ENCODE data around the gene TRAM1L1.

The TRAM1L1 gene

DNA sequence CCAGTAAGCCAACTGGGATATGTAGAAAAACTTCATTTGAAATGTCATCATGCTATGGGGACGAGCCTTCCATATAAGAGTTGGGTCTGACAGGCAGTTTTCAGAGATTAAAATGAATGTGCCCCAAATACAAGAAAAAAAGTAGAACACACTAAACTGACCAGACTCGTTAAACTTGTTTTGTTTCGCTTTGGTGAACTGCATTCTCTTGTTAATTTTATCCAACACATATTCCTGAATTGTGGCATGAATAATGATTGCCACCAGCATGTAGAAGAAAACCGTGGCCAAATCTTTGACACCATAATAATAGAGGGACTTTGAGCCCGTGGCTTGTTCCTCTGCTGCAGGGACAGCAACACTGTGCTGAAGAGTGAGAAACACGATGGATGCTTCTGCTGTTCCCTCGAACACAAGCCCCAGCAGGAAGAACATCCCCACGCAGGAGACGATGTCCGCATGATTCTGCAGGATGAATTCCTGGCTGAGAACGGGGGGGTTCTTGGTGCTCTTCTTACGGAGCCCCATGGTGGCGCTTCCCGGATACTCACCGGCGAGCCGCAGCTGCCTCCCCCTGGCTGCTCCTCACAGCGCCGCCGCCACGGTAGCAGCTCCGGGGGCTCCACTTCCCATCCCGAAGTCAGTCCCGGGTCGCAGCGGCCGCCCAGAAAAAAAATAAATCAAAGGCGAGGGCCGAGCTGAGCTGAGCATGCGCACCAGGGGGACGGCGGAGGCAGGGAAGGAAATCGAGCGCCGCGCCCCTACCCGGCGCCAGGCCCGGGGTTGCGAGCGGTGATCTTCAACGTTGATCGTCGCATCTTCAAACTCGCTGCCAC lies at the start of gene TRAM1L1:
Gene TRAM1L1 (minus strand): TSS at position 711 of the 836 bp plus-strand sequence. CDS start 183 bp downstream, at position 528.
- DNase-seq = peak; percentile 3

DNA sequence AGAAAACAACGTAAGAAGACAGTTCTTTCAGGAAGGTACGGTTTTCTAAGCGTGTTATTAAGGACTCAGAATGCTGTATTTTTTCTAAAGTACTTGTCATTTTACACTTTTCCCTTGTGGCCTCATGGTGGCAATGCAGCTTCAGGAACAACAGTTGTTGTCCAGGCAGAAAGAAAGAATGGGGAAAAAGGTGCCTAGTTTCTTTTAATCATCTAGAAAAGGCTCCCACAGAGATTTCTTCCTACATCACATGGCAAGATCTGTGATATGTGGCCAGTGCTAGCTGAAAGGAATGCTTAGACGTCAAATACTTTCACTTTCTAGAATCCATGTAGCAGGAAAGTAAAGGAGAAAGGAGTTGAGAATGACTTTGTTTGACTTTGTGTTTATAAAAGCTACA lies 49.0 kb upstream of the TRAM1L1 start:
- DNase-seq = no peak

DNA sequence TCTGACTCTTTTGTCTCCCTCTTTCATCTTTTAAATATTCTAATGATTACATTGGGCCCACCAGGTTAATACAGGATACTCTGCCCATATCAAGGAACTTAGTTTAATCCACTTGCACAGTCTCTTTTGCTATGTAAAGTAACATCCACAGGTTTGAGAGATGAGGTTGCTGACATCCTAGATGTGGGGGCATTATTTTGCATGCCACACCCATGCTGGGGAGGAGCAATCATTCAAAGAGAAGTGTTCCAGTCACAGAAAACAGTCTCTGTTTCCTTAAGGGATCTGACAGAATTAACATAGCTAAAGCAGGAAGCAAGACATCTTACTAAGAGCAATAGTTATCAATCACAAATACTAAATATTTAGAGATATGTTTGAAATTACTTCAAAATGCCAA lies 11.5 kb upstream of the TRAM1L1 start:
- DNase-seq = no peak

DNA sequence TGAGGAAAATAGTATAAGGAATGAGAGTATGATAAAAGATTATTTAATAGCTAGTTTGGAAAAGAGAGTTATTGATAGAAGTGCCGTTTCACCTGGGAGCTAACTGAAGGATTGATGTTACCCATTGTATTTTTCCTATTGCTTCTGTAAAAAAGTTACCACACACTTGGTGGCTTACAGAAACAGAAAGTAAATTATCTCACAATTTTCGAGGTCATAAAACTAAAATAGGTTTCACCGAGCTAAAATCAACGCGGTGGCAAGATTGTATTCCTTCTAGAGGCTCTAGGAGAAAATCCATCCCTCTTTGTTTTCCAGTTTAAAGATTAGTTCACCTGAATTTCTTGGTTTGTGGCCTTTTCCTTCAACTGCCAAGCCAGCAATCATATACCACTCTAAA lies 11.1 kb upstream of the TRAM1L1 start:
- no peak for DNase-seq

DNA sequence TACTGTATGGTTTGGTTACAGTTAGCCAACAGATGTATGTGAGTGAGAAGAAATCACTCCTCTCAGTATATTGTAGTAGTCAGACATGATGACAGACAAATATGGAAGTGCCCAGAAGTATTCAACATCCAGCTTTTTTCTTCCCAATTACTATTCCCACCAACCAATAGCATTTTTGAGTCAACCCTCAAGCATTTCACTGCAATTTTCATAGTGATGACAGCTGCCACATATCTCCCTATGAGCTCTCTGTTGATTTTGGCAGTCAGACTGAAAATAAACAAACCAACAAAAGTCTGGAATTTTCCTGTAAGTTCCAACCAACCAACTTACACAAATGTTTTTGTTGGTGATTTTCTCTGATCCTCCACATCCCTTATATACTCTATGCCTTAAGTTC lies 8.2 kb upstream of the TRAM1L1 start:
- DNase-seq = no peak

DNA sequence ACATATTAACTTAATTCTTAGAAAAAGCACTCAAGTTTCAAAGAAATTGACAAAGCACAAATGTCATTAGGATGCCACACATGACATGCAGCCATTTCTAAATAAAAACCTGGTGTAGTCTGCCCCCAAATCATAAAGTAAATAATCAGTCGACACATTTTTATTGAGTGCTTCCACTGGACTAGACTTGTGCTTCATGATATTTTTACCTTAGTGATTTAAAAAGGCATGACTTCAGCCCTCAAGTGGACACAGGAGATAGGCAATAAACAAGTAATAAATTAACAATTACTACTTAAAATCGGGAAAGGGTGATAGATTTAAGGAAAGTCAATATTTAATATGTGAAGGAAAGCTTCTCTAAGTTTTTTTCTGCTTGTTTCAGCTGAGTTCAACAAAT lies 7.6 kb downstream of the TRAM1L1 start:
- DNase-seq = no peak

DNA sequence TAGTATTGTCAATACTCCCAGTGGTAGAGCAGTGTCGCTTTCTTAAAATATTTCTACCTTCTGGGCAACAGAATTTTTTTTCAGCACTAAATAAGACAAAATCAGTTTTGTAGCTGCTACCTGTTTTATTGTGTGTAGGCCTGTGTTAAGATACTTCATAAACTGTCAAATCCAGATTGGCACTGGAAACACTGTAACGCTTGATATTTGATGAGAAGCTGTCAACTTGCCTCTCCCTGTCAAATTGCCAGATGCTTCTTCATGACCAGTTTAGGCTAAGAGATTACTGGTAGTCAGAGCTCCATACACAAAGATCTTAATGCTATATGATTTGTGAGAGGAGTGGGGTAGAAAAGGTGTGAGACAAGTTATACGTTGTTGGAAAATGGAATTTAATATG lies 17.3 kb downstream of the TRAM1L1 start:
- no peak for DNase-seq

DNA sequence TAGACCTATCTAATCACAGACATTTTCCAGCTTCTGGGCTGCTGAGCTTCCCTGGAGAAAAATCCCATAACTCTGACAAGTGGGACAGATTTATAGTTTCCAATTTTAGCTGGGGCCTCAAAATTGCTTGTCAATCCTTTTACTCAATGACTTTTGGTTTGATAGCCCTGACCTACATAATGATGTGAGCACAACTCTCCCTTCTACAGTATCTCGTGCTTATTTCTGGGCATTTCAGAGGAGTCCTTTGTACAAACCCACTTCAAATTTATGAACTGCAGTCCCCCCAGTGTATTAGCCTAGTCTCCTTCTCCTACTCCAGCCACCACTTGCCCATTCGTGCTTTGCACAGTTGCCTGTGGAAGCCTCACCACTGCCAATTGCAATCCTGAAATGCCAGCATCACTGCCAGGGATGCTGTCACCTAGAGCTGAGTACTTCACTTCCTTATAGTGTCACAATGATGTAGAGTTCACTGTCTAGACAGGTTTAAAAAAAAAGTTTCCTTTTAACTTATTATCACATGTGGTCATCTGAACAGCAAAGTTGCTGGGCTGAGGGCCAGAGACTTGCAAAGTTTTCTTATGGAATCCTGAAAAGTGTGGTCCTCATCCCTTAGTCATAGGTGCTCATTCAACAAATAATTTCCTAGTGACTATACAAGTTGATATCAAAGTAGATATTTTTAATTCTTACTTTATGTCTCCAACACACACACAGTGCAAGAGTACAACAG lies 21.2 kb downstream of the TRAM1L1 start:
- no peak for DNase-seq

DNA sequence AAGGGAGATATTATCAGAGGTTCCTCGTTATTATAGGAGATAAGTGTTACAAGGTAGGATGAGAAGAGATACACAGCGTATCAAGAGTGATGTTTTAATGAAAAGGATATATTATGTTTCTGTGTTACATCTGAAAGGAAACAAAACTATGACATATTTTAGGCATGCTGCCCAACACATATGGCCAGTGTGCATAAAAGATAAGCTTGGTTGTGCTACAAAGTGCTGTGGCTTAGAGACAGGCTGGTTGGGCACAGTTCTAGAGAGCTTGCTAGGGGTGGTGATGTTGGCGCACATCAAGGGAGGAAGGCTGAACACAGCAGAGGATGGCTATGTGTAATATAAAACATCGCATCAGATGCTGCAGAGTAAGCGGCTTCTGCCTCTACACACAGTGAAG lies 42.4 kb downstream of the TRAM1L1 start:
- no peak for DNase-seq

All from GOT3 (cell line).